GM12878 (cell line): ENCODE measurements around the gene NRM. TPM values are rescaled to one million over a fixed set of nuclear protein-coding genes. Genes with fewer than 3 reads are reported as not detected.

Experiments
- ATAC-seq: fragments of 200-7000 bp; cut with Tn5 transposase; 3 replicates; pipeline ENCODE4 v1.9.1; 2020; ENCODE audit warnings: mild to moderate bottlenecking, moderate library complexity
- BruUV-seq: library from RNA; stranded (reverse); fragments of 400-500 nt; replicated peaks from 2 replicates; lab custom pipeline; 2021; lab: Mats Ljungman, UMichigan
- CTCF ChIA-PET: fragments of 300-600 bp; sonication (Branson Sonifier 250); formaldehyde crosslinking; extraction: SDS; loops from one replicate; lab custom pipeline; 2021; ENCODE audit warnings: inconsistent platforms; lab: Yijun Ruan, JAX
- POLR2A ChIA-PET: fragments of 350-600 bp; formaldehyde crosslinking; extraction: SDS; loops from one replicate; lab custom pipeline; 2021; ENCODE audit warnings: inconsistent platforms; lab: Charles Lee
- RAD21 ChIA-PET: fragments of 300-600 bp; sonication (Branson Sonifier 250); formaldehyde crosslinking; loops from one replicate; lab custom pipeline; 2023; ENCODE audit warnings: antibody characterized with exemption; ENCODE audit not compliant: unreplicated experiment; lab: Charles Lee
- SMC1A ChIA-PET: fragments of 300-600 bp; sonication (Branson Sonifier 250); formaldehyde crosslinking; loops from one replicate; lab custom pipeline; 2023; ENCODE audit not compliant: unreplicated experiment, uncharacterized antibody; lab: Charles Lee
- DNase-seq: peaks from one replicate; pipeline ENCODE4 v3.0.0-alpha.2; 2011; ENCODE audit warnings: low read depth, low spot score
- FAIRE-seq: peaks from 3 replicates; lab custom pipeline; 2011; peaks lifted over from hg19 to GRCh38; lab: Jason Lieb, UNC
- H2AFZ ChIP-seq: 2 replicates; pipeline ENCODE4 v1.6.0; 2011; ENCODE audit warnings: low read depth, low read length, control low read depth; ENCODE audit not compliant: control insufficient read depth
- H3K27ac ChIP-seq: 2 replicates; pipeline ENCODE4 v1.5.1; 2011; ENCODE audit warnings: control low read depth; ENCODE audit not compliant: control insufficient read depth, insufficient read depth
- H3K27me3 ChIP-seq, 2 experiments: replicated peaks in 1 of 2; 2 replicates each; pipeline versions ENCODE4 v1.6.0 to v1.6.1; 2011; ENCODE audit warnings: low read length in 1 of 2; ENCODE audit not compliant: control insufficient read depth in 2 of 2, insufficient read depth in 2 of 2
- H3K36me3 ChIP-seq, 2 experiments: 2 replicates each; pipeline ENCODE4 v1.5.1; 2011; ENCODE audit warnings: low read length in 1 of 2; ENCODE audit not compliant: control insufficient read depth in 2 of 2, insufficient read depth in 2 of 2
- H3K4me1 ChIP-seq: 2 replicates; pipeline ENCODE4 v1.6.1; 2011; ENCODE audit warnings: mild to moderate bottlenecking, low read length, moderate library complexity, mixed read lengths; ENCODE audit not compliant: control insufficient read depth, insufficient read depth
- H3K4me2 ChIP-seq: 2 replicates; pipeline ENCODE4 v1.6.0; 2011; ENCODE audit warnings: control low read depth; ENCODE audit not compliant: control insufficient read depth, insufficient read depth
- H3K4me3 ChIP-seq: fragments of 200-600 bp; sonication (generic); 2 replicates; pipeline ENCODE4 v1.5.1; 2016
- H3K79me2 ChIP-seq: 2 replicates; pipeline ENCODE4 v1.6.0; 2011; ENCODE audit warnings: low read length; ENCODE audit not compliant: control insufficient read depth, insufficient read depth
- H3K9ac ChIP-seq: 2 replicates; pipeline ENCODE4 v1.8.0; 2011; ENCODE audit warnings: low read length, control low read depth, mixed read lengths; ENCODE audit not compliant: control insufficient read depth, insufficient read depth
- H3K9me3 ChIP-seq: replicated peaks from 3 replicates; pipeline ENCODE4 v1.5.1; 2011; ENCODE audit warnings: mild to moderate bottlenecking, low read length; ENCODE audit not compliant: control insufficient read depth, insufficient read depth
- H4K20me1 ChIP-seq: 2 replicates; pipeline ENCODE4 v1.6.0; 2011; ENCODE audit not compliant: control insufficient read depth, insufficient read depth
- CBX5 ChIP-seq: sonication (generic); IDR thresholded peaks from 2 replicates; pipeline ENCODE4 v1.6.1; 2016; ENCODE audit warnings: low read depth, moderate library complexity, mild to moderate bottlenecking, inconsistent platforms
- NR2C1 ChIP-seq: fragments of 450-650 bp; IDR thresholded peaks from 2 replicates; pipeline ENCODE4 v1.6.1; 2017; ENCODE audit warnings: antibody characterized with exemption, mild to moderate bottlenecking, moderate library complexity
- SIN3A ChIP-seq: IDR thresholded peaks from 2 replicates; pipeline ENCODE4 v1.6.1; 2012; ENCODE audit warnings: low read depth, low read length, improper control_type of control experiment
- ZNF384 ChIP-seq: IDR thresholded peaks from 2 replicates; pipeline ENCODE4 v1.6.1; 2012; ENCODE audit warnings: low read depth, mild to moderate bottlenecking, low read length, improper control_type of control experiment, borderline replicate concordance
- WGBS: methylation state at CpG from one replicate; pipeline ENCODE4 v1.1.6; 2016; ENCODE audit warnings: low lambda C conversion rate; ENCODE audit not compliant: insufficient replicate concordance, insufficient coverage; ENCODE audit errors: missing lambda C conversion rate; 5-methylcytosine and 5-hydroxymethylcytosine counted together
- in situ Hi-C: fragments of 300-500 bp; cut with MboI; formaldehyde crosslinking; loops from 9 replicates; pipeline ENCODE4 v1.14.3; 2018; ENCODE audit warnings: mixed read lengths
- intact Hi-C: fragments of 100-400 bp; cut with micrococcal nuclease; formaldehyde crosslinking; loops from one replicate; pipeline ENCODE4 v1.14.2; 2022; ENCODE audit not compliant: unreplicated experiment
- polyA plus RNA-seq, 11 experiments: library from polyadenylated mRNA; depleted of rRNA in 4 of 11; unstranded in 6 of 11; stranded (reverse) in 5 of 11; fragments of >200 nt; fragmentation: Nextera tagmentation in 4 of 11; fragmentation: Illumina TruSeq in 1 of 11; extraction: Ambion mirVana in 4 of 11; extraction: Trizol in 1 of 11; gene quantifications; 1 replicate in 1 of 11; 2 replicates in 10 of 11; pipeline versions ENCODE4 v1.2.1 to v1.2.3, GENCODE V29; 2011 to 2016; ENCODE audit warnings: inconsistent platforms in 2 of 11, missing spikeins in 2 of 11, low read depth in 1 of 11
- total RNA-seq, 4 experiments: library from RNA; depleted of rRNA in 3 of 4; stranded (reverse); fragments of >200 nt in 3 of 4; fragmentation: Illumina TruSeq in 1 of 4; extraction: Trizol in 1 of 4; gene quantifications; 2 replicates each; pipeline versions ENCODE4 v1.2.1 to v1.2.3, GENCODE V29; 2013 to 2021

NRM gene
- total and polyA plus RNA-seq, 10 of the 15 experiments (the other 5 are each of a cell fraction or from before 2014, with no cell fraction given) = 15.4 to 46.7 (median 29.0) TPM

DNA sequence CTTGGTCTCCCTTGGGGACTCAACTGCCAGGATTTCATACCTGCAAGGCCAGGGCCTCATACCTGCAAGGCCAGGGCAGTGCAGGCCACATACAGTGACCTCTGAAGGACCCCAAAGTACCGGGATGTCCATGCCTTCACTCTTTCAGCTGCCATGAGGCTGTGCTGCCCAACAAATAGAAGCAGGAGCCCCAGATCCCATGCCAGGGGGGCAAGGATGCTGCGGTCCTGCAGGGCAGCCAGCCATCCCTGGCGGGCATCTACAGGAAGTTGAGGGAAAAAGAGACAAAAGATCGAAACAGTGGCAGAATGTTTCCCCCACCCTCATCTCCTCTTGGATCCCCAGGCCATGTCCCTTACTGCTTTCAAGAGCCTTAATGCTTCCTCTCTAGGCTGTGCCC is 799 bp downstream of the NRM start:
- ChIA-PET POLR2A (interaction anchor here (0.5 to 6.1 kb wide), 13 partner anchors 10 to 132 kb away, joined by 3 to 167 read pairs (median 5); partner anchors contain the start of genes MDC1, MRPS18B, PRR3 and TUBB), CTCF (interaction anchor here (0.8 to 4.8 kb wide), 9 partner anchors 10 to 140 kb away, joined by 3 to 64 read pairs (median 17); partner anchors contain the start of genes MDC1 and TUBB), RAD21 (interaction anchor here (0.6 to 6.4 kb wide), 3 partner anchors 11 to 29 kb away, joined by 3 to 114 read pairs (median 4); partner anchors contain the start of genes MDC1 and TUBB), SMC1A (interaction anchor here (1.1 to 6.9 kb wide), 6 partner anchors 10 to 46 kb away, joined by 3 to 73 read pairs (median 6); partner anchors contain the start of genes DHX16 and MDC1)
- peak overlapping the region; percentile 75 for H3K9ac ChIP-seq
- no peaks in the 10 kb centered on the region for H3K9me3 ChIP-seq
- DNase-seq (no peak), ATAC-seq (no peak), FAIRE-seq (no peak)
- H3K4me2 ChIP-seq = peak overlapping the region; percentile 69
- WGBS = 0% methylated on average over 4 of the region's 4 CpGs
- H3K79me2 ChIP-seq = peaks cover 57% of the 10 kb centered on the region
- no peak overlapping the region for H2AFZ ChIP-seq
- no peaks in the 10 kb centered on the region for H3K27me3 ChIP-seq
- BruUV-seq = no TSS peak
- H3K27ac ChIP-seq = peak overlapping the region; percentile 96
- TF ChIP-seq SIN3A (0 out of 2 replicates have a peak, but pooled peaks have one; percentile 14), CBX5 (no peak)
- intact Hi-C loops (no loop called here), in situ Hi-C loops (no loop called here)
- H3K4me1 ChIP-seq = peaks cover 15% of the 10 kb centered on the region
- H3K4me3 ChIP-seq = peak overlapping the region; percentile 100
- H4K20me1 ChIP-seq = no peaks in the 10 kb centered on the region
- no peaks in the 10 kb centered on the region for H3K36me3 ChIP-seq

DNA sequence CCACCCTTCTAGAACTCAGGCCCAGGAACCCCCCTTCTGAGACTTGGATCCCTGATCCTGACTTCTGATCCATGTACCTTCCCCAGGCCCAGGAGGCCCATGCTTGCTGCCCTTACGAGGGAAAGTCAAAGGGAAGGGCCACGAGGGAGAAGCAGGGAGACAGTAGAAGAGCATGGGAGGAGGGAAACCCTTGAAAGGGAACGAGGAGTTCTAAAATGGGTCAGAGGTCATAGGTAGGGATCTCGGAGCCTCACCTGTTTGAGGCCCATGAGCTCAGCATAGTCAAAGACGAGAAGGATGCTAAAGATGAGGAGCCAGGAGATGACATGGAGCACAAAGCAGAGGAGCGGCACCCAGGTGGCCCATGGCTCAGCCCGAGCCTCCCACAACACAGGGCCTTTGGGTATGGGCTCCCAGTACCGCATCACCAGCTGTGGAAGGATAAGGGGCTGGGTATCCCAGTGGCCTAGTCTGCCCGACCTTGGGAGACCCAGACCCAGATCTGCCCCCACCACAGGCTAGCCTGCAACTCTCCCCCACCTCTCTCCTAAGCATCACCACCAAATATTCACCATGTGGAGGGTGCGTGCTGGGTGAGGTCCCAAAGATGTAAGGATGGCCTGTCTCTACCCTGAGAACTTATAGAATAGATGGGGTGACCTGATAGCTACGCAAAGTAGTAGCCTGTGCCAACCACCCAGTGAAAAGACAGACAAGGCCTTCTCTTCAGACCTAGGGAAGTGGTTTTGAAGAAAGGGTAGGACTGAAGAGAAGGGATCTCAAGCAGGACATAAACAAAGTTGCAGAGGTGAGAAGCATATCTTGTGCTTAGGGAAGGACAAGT is 1.5 kb downstream of the NRM start:
- Histone ChIP-seq H3K79me2 (peaks cover 64% of the 10 kb centered on the region), H3K4me1 (peaks cover 15% of the 10 kb centered on the region), H3K27ac (peak overlapping the region; percentile 96), H3K27me3 (no peaks in the 10 kb centered on the region), H3K4me3 (peak overlapping the region; percentile 100), H2AFZ (no peak overlapping the region), H3K9ac (peak overlapping the region; percentile 75), H4K20me1 (no peaks in the 10 kb centered on the region), H3K9me3 (no peaks in the 10 kb centered on the region), H3K36me3 (no peaks in the 10 kb centered on the region), H3K4me2 (peak overlapping the region; percentile 69)
- intact Hi-C loops = no loop called here
- FAIRE-seq (peak; percentile 44), ATAC-seq (no peak), DNase-seq (no peak)
- SMC1A ChIA-PET = interaction anchor here (0.5 to 6.9 kb wide), 15 partner anchors 9 to 132 kb away, joined by 3 to 73 read pairs (median 6); partner anchors contain the start of genes DHX16, MDC1, MRPS18B and PPP1R10
- CTCF ChIA-PET = interaction anchor here (0.7 to 4.8 kb wide), 14 partner anchors 9 to 236 kb away, joined by 3 to 64 read pairs (median 5); partner anchors contain the start of genes DHX16, MDC1 and TUBB
- RAD21 ChIA-PET = interaction anchor here (0.6 to 6.4 kb wide), 7 partner anchors 10 to 224 kb away, joined by 3 to 114 read pairs (median 4); partner anchors contain the start of genes DHX16, MDC1, TUBB and VARS2
- WGBS = 25% methylated on average over 11 of the region's 11 CpGs
- no TSS peak for BruUV-seq
- POLR2A ChIA-PET = interaction anchor here (0.6 to 6.1 kb wide), 14 partner anchors 8 to 132 kb away, joined by 3 to 167 read pairs (median 7); partner anchors contain the start of genes DHX16, MDC1, MRPS18B and PPP1R10
- TF ChIP-seq NR2C1 (0 out of 2 replicates have a peak, but pooled peaks have one; percentile 29), ZNF384 (no peak)
- in situ Hi-C loops = no loop called here
